Skeletal muscle tissue (tissue), 4 donors: Measurements from ENCODE around the gene ZBTB16. TPM values are rescaled to one million over a fixed set of nuclear protein-coding genes. Genes with fewer than 3 reads are reported as not detected.
"Not testable (repeated sequence)": the region's sequence is repeated elsewhere in the genome, so short reads cannot be mapped to it uniquely, and the experiment has no call there.

ENCODE experiments used
- H3K27ac ChIP-seq: one replicate; pipeline ENCODE4 v1.7.0; 2013; ENCODE audit warnings: mild to moderate bottlenecking, low read depth, low read length, inconsistent platforms
- H3K27me3 ChIP-seq, 3 donors: one replicate each; pipeline ENCODE4 v1.7.0; 2013; ENCODE audit warnings: low read length in 3 of 3; ENCODE audit not compliant: control insufficient read depth in 3 of 3, insufficient read depth in 3 of 3
- H3K36me3 ChIP-seq, 3 donors: one replicate each; pipeline ENCODE4 v1.7.0; 2013; ENCODE audit warnings: low read length in 3 of 3; ENCODE audit not compliant: control insufficient read depth in 3 of 3, insufficient read depth in 3 of 3
- H3K4me1 ChIP-seq, 3 donors: one replicate each; pipeline ENCODE4 v1.7.0; 2013; ENCODE audit warnings: low read length in 3 of 3, mild to moderate bottlenecking in 3 of 3; ENCODE audit not compliant: control insufficient read depth in 3 of 3, insufficient read depth in 3 of 3
- H3K4me3 ChIP-seq, 3 donors: one replicate each; pipeline ENCODE4 v1.7.0; 2013; ENCODE audit warnings: low read length in 3 of 3
- H3K9ac ChIP-seq, 3 donors: one replicate each; pipeline ENCODE4 v1.7.0; 2013; ENCODE audit warnings: low read length in 3 of 3, mild to moderate bottlenecking in 3 of 3, moderate library complexity in 2 of 3, low read depth in 1 of 3
- H3K9me3 ChIP-seq, 3 donors: one replicate each; pipeline ENCODE4 v1.7.0; 2013; ENCODE audit warnings: low read length in 3 of 3; ENCODE audit not compliant: control insufficient read depth in 3 of 3
- total RNA-seq: library from RNA; depleted of rRNA; stranded (reverse); fragments of >200 nt; gene quantifications from one replicate; pipeline ENCODE4 v1.2.3, GENCODE V29; 2014
- donor health status: Osteomylitis.

Gene ZBTB16
- total RNA-seq, 1 donor from 2014 or later = 6.8 TPM

- Histone ChIP-seq H3K27ac (no peak overlapping the region), H3K36me3 (no peaks in the 10 kb centered on the region), H3K9me3 (no peaks in the 10 kb centered on the region), H3K4me1 (peaks cover 5 to 32% (median 29%) of the 10 kb centered on the region in 3 donors), H3K4me3 (no peak overlapping the region), H3K9ac (no peak overlapping the region), H3K27me3 (no peaks in the 10 kb centered on the region)
Observed at GRCh38 chr11:114039551-114039950, 20.0 kb upstream of the ZBTB16 start.

DNA sequence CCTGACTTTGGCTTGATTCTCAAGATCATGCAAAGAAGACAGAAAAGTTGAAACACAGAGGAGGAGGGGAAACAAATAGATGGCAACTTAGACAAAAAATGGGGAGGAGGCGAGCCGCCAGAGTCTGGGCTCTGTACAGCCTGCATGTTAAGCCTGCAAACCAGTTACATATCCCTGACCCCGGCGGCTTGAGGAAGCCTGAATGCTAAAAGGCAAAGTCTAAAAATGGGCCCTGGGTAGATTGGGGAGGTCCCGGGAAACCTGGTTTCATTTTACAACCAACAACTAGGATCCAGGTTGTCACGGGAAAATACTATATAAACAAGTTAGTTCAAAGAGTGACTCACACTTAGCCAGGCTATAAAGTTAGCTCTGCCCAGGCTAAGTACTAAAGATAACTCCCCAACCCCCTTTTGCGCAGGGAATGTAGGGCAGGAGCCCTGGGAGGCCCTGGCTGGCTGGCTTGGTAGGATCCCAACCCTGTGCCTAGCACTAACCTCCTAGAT lies 18.8 kb upstream of the ZBTB16 start:
- Histone ChIP-seq H3K27ac (peak overlapping the region; percentile 82), H3K9ac (peak overlapping the region in 2 of 3 donors; percentile 62 to 70), H3K4me3 (no peak overlapping the region), H3K4me1 (peaks cover 5 to 30% (median 27%) of the 10 kb centered on the region in 3 donors), H3K27me3 (no peaks in the 10 kb centered on the region), H3K36me3 (no peaks in the 10 kb centered on the region), H3K9me3 (no peaks in the 10 kb centered on the region)

DNA sequence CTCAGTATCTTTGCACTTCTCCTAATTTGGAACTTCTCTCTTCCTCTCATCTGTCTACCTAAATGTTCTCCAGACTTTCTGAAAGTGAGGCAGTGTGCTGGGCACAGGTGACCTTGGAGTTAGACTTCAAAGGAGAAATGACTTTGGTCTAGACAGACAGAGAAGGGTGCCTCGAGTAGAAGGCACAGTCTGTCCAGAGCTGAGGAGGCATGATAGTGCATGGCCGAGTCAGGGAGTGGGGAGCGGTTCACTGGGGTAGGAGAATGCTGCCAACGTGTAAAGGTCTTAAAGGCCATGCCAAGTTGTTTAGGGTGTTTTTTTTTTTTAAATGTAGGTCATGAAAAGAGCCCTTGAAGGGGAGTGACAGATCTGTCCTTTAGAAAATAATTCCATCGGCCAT lies 17.3 kb upstream of the ZBTB16 start:
- Histone ChIP-seq H3K27ac (peak overlapping the region; percentile 16), H3K36me3 (no peaks in the 10 kb centered on the region), H3K4me1 (peaks cover 5 to 23% (median 19%) of the 10 kb centered on the region in 3 donors), H3K4me3 (no peak overlapping the region), H3K9ac (no peak overlapping the region), H3K27me3 (no peaks in the 10 kb centered on the region), H3K9me3 (no peaks in the 10 kb centered on the region)

DNA sequence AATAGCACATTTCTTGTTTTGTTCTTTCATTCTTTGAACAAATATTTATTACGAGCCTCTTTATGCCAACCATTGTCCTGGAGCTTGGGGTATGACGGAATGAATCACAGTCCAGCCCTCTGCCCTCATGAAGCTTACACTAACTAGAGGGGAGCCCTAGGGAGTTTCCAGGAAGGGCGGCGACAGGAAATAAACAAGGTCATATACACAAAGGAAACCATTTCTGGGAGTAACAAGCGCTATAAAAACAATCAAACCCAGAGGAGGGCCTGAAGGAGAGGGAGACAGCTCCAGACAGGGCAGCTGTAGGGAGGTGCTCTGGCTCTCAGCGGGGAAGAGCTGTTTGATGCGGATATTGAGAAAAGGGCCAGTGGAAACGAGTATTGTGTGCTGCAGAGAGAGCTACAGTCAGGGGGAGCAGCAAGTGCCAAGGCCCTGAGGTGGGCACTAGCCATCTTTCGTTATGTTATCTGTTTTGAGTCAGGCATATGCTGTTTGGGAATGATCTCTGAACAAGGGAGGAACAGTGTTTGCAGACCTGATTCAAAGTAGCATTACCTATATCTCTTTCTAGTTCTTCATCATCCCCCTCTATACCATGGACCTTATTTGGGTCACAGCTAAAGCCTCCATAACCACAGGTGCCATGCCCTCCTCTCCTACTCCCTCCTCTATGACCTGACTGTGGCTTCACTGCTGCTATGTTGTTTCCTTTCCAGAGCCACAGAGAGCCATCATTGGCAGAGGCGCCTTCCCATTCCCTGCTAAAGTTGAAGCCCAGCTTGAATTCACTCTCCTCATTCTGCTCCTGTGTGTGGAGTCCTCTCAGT lies 15.3 kb upstream of the ZBTB16 start:
- Histone ChIP-seq H3K36me3 (no peaks in the 10 kb centered on the region), H3K27ac (no peak overlapping the region), H3K9me3 (no peaks in the 10 kb centered on the region), H3K9ac (no peak overlapping the region), H3K4me3 (no peak overlapping the region), H3K4me1 (peaks cover 5 to 23% (median 19%) of the 10 kb centered on the region in 3 donors), H3K27me3 (no peaks in the 10 kb centered on the region)

GRCh38 chr11:114047327-114047726 lies 12.2 kb upstream of the ZBTB16 start:
- H3K4me1 ChIP-seq = peaks cover 0 to 6% (median under 1%) of the 10 kb centered on the region in 3 donors
- H3K27ac ChIP-seq = no peak overlapping the region
- H3K27me3 ChIP-seq = no peaks in the 10 kb centered on the region
- no peaks in the 10 kb centered on the region for H3K9me3 ChIP-seq
- no peaks in the 10 kb centered on the region for H3K36me3 ChIP-seq
- no peak overlapping the region for H3K4me3 ChIP-seq
- H3K9ac ChIP-seq = no peak overlapping the region

DNA sequence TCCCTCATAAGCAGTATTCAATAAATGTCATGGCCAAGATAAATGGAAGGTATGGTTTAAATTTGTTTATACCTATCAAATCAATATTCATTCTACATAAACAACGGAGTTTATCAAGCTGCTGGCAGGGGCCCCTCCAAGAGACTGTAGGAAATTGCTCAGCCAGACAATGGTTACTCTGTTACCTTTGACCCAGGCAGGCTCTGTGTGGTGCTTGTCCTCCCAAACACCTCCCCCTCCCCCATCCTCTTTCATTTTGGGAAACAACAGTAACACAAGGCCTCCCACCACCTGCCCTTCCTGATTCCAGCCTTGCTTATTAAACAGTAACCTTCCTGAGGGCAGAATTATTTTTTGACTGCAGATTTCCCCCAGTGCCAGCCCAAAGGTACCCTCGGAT lies 10.5 kb upstream of the ZBTB16 start:
- Histone ChIP-seq H3K27me3 (no peaks in the 10 kb centered on the region), H3K9me3 (no peaks in the 10 kb centered on the region), H3K4me3 (no peak overlapping the region), H3K4me1 (peaks cover 0 to 6% (median 3%) of the 10 kb centered on the region in 3 donors), H3K27ac (no peak overlapping the region), H3K9ac (no peak overlapping the region), H3K36me3 (no peaks in the 10 kb centered on the region)

- H3K9me3 ChIP-seq, H3K4me1 ChIP-seq, H3K27ac ChIP-seq: not testable (repeated sequence)
Observed at GRCh38 chr11:114049766-114050165, 9.7 kb upstream of the ZBTB16 start.

DNA sequence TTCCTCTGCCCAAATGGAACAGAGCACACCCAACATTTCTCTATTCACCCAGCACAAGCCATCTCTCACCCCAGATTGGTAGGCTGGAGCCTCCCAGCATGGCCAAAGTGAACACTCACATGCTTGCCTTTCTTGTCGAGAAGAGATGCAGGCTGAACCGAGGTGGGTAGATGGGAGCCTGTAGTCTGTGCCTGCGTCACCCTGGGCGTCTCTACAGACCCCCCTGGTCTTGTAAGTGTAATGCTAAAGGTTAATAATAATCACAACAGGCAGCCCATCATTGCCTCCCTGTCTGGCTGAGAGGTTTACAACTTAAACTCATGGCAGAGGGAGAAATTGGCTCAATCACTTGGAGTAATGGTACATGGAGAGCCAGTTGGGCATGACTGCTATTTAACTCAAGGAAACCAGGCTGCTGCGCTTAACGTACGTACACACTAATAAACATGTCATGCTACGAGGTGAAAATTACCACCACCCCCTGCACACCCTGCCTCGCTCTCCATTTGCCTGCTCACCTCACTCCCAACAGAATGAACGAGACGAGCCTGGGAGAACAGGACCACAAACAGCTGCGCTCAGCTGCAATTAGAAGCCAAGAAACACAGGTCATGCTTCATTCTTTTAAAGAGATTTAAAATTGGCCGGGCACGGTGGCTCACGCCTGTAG lies 9.1 kb upstream of the ZBTB16 start:
- no peak overlapping the region for H3K4me3 ChIP-seq
- no peak overlapping the region for H3K9ac ChIP-seq
- no peaks in the 10 kb centered on the region for H3K36me3 ChIP-seq
- peaks cover 0 to 3% (median 0%) of the 10 kb centered on the region in 3 donors for H3K4me1 ChIP-seq
- no peaks in the 10 kb centered on the region for H3K9me3 ChIP-seq
- no peak overlapping the region for H3K27ac ChIP-seq
- no peaks in the 10 kb centered on the region for H3K27me3 ChIP-seq

More at GRCh38 chr11:114049766-114050165, 9.7 kb upstream of the ZBTB16 start:
- H3K27me3 ChIP-seq, H3K36me3 ChIP-seq, H3K4me3 ChIP-seq, H3K9ac ChIP-seq: not testable (repeated sequence)

GRCh38 chr11:114051558-114051957 lies 8.0 kb upstream of the ZBTB16 start:
- Histone ChIP-seq H3K27me3 (no peaks in the 10 kb centered on the region), H3K9ac (no peak overlapping the region), H3K4me3 (no peak overlapping the region), H3K4me1 (peaks cover 0 to 7% (median 3%) of the 10 kb centered on the region in 3 donors), H3K36me3 (no peaks in the 10 kb centered on the region), H3K9me3 (no peaks in the 10 kb centered on the region), H3K27ac (no peak overlapping the region)

- Histone ChIP-seq H3K9me3 (no peaks in the 10 kb centered on the region), H3K4me1 (peaks cover 0 to 7% (median 4%) of the 10 kb centered on the region in 3 donors), H3K27me3 (no peaks in the 10 kb centered on the region), H3K27ac (no peak overlapping the region), H3K4me3 (no peak overlapping the region), H3K36me3 (no peaks in the 10 kb centered on the region), H3K9ac (no peak overlapping the region)
Observed at GRCh38 chr11:114052160-114052559, 7.4 kb upstream of the ZBTB16 start.
